HG03108 (cell line): ENCODE data around the gene VAV1.
"Not testable (repeated sequence)": the region's sequence is repeated elsewhere in the genome, so short reads cannot be mapped to it uniquely, and the experiment has no call there.

Experiments
- ATAC-seq: cut with Tn5 transposase; IDR thresholded peaks from one replicate; pipeline ENCODE4 v1.9.1; 2021; ENCODE audit warnings: moderate library complexity; ENCODE audit not compliant: unreplicated experiment

The VAV1 gene

DNA sequence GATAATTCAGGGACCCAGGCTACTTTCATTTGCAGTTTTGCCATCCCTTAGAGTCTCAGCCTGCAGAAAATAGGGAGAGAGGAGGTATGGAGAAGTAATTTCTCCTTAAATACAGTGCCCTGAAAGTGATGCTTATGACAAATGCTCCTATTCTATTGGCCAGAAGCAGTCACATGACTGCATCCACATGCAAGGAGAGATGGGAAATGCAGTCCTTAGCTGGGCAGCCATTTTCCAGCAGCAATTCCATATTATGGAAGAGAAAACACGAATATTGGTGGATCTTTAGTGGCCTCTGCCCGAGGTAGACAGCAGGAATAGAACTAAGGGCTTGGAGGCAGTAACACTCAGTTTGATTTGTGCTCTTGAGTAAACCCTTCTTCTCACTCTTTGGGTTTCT is 39.4 kb downstream of the VAV1 start:
- ATAC-seq = no peak

DNA sequence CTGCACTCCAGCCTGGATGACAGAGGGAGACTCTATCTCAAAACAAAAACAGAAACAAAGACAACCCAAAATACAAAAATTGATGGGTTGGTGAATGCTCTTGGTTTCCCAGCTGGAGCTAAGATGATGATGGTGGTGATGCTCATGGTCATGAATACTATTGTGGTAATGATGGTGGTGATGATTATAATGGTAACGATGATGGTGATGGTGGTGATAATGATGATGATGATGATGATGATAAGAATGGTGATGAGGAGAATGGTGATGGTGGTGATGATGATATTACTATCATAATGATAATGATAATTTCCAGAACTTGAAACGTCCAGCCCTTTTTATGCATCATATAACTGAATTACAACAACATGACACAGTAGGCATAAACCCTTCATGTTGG is 40.1 kb downstream of the VAV1 start:
- ATAC-seq = no peak

DNA sequence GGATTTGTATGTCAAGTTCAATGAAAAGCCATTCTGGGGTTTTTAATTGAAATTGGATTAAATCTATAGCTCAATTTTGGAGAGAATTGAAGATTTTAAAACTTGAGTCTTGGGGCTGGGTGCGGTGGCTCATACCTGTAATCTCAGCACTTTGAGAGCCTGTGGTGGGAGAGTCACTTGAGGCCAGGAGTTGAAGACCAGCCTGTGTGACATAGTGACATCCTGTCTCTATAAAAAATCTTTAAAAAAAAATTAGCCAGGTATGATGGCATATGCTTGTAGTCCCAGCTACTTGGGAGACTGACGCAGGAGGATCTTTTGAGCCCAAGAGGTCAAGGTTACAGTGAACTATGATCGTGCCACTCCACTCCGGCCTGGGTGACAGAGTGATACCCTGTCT is 41.2 kb downstream of the VAV1 start:
- ATAC-seq = no peak

DNA sequence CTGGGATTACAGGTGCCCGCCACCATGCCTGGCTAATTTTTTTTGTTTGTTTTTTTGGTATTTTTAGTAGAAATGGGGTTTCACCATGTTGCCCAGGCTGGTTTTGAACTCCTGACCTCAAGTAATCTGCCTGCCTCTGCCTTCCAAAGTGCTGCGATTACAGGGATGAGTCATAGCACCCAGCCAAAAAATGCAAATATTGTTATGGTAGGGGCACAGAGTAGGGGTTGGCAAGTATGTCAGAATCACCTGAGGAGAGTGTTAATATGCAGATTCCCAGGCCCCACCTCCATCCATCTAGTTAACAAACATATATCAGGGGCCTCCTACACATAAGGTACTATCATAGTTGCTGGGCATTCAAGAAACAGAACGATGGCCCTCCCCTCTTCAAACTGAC is 44.7 kb downstream of the VAV1 start:
- ATAC-seq = no peak

DNA sequence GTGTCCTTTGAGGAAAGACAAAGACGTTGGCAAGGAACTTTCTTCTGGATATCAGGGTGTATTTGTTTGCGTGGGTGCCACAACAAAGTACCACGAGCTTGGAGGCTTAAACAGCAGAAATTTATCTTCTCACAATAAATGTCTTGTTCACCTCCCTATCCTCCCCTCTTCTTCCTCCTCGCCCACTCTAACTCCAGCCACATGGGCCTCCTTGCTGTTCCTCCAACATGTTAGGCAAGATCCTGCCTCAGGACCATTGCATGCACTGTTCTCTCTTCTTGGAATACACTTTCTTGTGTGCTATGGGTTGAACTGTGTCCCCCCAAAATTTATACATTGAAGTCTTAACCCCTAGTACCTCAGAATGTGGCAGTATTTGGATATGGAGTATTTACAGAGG is 45.7 kb downstream of the VAV1 start:
- no peak for ATAC-seq

DNA sequence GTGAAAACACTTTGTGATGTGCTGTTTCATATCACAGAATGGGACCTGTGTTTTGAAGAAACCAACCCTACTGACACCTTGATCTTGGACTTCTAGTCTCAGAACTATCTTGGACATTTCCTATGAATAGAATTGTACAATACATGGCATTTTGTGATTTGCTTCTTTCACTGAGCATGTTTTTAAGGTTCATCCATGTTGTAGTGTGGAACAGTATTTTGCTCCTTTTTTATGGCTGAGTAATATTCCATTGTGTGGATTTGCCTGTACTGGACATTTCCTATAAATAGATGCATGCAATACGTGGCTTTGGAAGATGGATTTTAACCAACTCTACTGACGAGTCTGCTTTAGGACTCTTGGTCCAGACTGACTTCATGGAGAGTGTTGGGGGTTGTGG is 46.8 kb downstream of the VAV1 start:
- ATAC-seq = no peak

DNA sequence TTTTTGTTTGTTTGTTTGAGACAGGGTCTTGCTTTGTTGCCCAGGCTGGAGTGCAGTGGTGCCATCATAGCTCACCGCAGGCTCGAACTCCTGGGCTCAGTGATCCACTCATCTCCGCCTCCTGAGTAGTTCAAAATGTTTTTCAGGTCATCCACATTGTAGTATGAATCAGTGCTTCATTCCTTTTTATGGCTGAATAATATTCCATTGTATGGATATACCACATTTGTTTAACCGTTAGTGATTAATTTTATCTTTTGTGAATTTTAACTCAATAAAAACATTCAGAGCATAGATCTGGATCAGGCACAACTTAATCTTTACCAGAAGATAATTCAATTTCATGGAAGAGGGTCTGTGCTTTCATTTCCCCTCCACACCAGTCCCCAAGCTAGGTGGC is 47.7 kb downstream of the VAV1 start:
- ATAC-seq = no peak

DNA sequence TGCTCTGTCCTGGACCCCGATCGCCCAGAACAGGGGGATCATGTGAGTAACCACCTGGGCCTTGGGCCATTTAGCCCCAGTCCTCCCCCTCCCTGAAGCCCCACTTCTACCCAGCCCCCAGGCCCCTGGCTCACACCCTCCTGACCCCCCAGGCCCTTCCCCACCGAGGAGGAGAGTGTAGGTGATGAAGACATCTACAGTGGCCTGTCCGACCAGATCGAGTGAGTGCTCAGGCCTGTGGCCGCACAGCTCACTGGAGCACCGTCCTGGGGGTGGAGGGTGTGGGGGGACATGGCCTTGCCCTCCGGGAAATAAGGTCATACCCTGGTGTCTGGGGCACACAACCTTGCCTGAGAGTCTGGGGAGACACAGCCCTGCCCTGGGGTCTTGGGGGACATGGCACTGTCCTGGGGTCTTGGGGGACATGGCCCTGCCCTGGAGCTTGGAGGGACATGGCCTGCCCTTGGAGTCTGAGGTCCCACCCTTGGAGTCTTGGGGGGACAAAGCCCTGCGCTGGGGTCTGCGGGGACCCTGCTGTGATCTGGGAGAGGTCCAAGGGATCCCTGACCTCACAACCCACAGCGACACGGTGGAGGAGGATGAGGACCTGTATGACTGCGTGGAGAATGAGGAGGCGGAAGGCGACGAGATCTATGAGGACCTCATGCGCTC is 49.3 kb downstream of the VAV1 start:
- ATAC-seq = no peak

DNA sequence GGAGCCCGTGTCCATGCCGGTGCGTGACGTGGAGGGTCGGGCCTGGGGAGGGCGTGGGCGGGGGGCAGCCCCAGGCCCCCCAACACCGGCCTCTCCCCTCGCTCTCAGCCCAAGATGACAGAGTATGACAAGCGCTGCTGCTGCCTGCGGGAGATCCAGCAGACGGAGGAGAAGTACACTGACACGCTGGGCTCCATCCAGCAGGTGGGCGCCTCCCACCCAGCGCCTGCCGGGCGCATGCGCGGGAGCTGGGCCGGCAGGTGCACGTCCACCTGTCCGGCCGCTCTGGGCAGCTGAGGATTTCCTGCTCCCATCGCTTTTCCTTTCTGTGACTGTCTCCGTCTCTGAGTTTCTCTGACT is 49.8 kb downstream of the VAV1 start:
- no peak for ATAC-seq

DNA sequence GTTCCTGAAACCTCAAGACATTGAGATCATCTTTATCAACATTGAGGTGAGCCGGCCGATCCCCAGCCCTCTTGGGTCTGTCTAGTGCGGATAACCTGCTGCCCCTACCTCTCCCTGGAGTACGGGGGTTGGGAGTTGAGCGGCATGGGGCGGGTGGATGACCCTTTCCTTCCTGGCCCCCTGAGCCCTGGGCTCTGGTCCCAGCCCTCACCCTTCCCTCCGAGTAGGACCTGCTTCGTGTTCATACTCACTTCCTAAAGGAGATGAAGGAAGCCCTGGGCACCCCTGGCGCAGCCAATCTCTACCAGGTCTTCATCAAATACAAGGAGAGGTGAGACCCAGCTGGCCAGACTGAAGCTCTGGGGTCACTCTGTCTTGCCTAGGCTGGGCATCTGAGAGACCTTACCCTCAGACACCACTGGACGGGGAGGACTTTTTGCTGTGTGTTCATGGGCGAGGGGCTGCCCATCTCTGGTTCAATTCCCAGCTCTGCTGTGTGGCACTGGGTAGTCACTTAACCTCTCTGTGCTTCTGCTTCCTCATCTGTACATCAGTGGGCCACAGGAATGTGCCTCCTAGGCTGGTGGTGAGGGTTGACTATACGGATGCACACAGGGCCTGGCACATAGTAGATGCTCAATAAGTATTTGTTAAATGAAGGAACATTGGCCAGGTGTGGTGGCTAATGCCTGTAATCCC is 52.7 kb downstream of the VAV1 start:
- no peak for ATAC-seq

DNA sequence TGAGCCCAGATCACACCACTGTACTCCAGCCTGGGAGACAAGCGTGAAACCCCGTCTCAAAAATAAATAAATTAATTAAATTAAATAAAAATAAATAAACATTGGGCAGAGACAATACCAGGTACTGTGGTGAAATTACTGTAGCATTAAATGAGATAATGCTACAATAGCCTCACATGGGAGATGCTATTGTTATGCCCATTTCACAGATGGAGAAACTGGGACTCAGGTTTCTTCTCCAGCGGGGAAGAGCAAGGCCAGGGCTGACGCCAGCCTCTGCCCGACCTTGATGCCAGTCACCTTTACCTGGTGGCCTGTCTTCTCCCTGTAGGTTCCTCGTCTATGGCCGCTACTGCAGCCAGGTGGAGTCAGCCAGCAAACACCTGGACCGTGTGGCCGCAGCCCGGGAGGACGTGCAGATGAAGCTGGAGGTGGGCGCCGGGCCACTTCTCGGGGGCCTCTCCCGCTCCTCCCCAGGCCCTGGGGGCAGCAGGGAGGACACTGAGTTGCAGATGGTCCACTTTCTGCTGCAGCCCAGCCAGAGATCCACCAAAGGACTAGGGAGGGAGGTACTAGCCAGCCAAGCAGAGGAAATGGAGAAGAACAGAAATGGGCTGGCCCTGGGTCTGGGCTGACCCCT is 53.9 kb downstream of the VAV1 start:
- ATAC-seq = no peak

DNA sequence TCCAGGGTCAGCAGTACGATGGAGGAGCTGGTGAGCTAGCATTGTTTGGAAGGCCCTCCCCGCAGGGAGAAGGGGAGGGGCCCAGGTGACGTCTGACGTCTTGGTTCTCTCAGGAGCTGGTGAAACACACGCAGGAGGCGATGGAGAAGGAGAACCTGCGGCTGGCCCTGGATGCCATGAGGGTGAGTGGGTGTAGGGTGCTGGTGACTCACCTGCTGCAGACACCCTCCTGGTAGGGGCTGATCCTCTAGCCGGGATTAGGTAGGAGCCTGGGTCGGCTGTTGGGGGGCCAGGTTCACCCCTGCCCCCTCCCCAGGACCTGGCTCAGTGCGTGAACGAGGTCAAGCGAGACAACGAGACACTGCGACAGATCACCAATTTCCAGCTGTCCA is 55.8 kb downstream of the VAV1 start:
- ATAC-seq = no peak

DNA sequence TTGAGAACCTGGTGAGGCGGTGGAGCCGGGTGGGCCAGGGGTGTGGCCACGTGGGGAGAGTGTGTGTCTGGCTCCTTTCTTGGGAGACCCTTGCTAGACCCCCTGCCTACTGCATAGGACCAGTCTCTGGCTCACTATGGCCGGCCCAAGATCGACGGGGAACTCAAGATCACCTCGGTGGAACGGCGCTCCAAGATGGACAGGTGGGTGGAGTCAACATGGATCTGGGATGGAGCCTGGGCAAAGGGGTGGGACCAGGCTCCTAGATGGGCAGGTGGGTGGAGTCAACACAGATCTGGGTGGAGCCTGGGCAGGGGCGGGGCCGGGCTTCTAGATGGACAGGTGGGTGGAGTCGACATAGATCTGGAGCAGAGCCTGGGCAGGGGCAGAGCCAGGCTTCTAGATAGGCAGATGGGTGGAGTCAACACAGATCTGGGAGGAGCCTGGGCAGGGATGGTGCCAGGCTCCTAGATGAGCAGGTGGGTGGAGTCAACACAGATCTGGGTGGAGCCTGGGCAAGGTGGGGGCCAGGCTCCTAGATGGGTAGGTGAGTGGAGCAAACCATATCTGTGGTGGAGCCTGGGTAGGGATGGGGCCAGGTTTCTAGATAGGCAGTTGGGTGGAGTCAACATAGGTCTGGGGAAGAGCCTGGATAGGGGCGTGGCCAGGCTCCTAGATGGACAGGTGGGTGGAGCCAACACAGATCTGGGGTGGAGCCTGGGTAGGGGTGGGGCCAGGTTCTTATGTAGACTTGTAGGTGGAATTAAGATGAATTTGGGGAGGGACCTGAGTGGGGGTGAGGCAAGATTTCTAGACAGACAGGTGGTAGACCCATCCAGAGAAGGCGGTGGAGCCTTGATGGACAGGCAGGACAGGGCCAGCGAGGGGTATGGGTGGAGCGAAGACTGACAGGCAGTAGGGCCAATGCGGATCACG is 56.5 kb downstream of the VAV1 start:
- ATAC-seq = no peak

DNA sequence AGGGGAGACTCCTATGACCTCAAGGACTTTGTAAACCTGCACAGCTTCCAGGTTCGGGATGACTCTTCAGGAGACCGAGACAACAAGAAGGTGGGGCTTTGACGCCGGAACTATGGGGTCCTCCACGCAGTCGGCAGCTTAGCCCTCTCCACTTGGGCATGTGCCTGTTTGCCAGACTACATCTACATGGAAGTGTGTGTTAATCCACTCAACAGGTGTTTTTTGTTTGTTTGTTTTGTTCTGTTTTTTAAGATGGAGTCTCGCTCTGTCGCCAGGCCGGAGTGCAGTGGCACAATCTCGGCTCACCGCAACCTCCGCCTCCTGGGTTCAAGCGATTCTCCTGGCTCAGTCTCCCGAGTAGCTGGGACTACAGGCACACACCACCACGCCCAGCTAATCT is 57.3 kb downstream of the VAV1 start:
- ATAC-seq = not testable (repeated sequence)

DNA sequence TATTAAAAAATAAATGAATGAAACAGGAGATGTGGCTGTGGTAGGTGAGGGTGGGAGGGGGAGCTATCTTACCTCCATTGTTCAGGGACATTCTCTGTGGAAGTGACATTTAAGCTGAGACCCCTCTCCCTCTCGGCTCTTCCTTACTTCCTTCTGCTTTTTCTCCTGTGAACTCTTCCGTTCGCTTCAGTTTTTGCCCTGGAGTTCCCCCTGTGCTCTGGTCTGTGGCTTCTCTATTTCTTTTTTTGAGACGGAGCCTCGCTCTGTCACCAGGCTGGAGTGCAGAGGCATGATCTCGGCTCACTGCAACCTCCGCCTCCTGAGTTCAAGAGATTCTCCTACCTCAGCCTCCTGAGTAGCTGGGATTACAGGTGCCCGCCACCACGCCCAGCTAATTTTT is 58.6 kb downstream of the VAV1 start:
- not testable (repeated sequence) for ATAC-seq

DNA sequence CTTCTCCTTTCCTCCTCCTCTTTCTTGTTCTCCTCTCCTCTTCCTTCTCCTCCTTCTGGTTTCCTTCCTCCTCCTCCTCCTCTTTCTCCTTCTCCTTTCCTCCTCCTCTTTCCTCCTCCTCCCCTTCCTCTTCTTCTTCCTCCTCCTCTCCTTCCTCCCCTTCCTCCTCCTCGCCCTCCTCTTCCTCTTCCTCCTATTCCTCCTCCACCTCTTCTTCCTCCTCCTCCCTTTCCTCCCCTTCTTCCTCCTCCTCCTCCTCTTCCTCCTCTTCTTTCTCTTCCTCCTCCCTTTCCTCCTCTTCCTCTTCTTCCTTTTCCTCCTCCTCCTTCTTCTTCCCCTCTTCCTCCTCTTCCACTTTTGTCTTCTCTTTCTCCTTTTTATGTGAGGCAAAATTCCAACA is 59.9 kb downstream of the VAV1 start:
- ATAC-seq = no peak

DNA sequence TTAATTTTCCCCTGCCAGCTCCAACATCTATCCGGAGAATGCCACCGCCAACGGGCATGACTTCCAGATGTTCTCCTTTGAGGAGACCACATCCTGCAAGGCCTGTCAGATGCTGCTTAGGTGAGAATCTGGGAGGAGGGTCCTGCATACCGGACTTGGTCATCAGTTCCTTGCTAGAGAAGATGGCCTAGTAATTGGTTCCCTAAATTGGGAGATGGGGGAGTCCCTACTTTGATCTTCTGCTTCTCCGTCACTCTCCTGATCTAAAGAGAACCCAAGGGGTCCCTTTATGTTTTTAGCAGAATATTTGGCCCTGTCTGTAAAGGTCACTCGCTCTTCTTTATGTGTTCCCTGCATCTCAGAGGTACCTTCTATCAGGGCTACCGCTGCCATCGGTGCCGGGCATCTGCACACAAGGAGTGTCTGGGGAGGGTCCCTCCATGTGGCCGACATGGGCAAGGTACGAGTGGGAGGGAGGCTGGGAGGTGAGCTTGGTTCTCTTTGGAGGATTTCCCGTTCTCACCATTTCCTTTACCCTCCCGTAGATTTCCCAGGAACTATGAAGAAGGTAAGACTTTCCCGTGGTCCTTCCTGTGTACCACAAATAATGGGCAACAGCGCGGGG is 60.8 kb downstream of the VAV1 start:
- no peak for ATAC-seq

DNA sequence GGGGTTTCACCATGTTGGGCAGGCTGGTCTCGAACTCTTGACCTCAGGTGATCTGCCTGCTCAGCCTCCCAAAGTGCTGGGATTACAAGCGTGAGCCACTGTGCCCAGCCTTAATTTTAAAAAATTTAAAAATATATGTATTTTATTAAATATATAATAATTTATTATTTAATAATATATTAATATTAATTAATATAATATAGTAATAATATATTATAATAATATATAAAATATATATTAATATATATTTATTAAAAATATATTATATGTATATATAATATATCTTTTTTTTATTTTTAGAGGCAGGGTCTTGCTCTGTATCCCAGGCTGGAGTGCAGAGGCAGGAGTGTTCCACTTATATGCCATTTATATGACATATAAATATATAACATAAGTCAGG is 61.9 kb downstream of the VAV1 start:
- no peak for ATAC-seq

DNA sequence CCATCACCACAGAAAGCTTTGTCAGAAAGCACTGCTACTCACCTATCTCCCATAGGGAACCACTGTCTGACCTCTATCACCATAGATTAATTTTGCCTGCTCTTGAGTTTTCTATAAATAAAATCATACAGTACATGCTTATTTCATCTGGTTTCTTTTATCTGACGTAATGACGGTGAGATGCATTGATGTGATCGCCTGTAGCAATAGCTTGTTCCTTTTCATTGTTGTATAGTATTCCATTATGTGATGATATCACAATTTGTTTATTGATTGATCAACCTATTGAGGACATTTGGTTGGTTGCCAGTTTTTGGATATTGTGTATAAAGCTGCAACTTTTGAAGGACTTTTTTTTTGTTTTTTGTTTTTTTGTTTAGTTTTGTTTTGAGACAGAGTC is 63.0 kb downstream of the VAV1 start:
- ATAC-seq = no peak

DNA sequence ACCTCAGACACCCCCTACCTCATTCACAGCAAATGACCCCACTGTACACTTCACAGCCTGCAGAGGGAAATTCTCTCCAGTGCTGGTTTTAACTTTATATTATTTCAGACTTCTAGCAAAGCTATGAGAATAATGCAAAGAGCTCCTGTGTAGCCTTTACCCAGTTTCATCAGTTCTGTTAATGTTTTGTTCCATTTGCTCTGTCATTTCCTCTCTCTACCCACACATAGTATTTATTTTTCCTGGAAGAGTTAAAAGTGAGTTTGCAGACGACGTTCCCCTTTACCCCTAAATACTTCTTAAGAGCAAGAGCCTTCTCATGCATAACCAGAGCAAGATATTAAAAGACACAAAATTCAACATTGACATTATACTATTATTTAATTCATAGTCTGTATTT is 65.0 kb downstream of the VAV1 start:
- no peak for ATAC-seq

DNA sequence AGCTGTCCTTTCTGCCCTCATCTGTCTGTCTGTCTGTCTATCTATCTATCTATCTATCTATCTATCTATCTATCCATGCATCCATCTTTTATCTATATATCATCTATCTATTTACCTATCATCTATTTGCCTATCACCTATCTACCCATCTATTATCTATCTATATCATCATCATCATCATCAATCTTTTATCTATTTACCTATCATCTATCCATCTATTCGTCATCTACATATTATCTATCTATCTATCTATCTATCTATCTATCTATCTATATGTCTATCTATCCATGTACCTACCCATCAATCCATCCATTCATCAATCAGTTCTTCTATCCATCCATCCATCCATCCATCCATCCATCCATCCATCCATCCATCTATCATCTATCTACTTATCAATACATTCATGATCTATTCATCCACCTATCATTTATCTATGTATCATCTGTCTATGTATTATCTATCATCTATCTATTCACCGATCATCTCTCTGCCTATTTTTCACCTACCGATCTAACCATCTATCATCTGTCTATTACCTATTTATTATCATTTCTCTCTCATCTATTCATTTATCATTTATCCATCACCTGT is 65.7 kb downstream of the VAV1 start:
- ATAC-seq = no peak
